Fibroblast of mammary gland (primary cell): ENCODE data around the gene LMAN2.

Experiments
- DNase-seq: peaks from one replicate; pipeline ENCODE4 v3.0.0-alpha.2; 2010; ENCODE audit warnings: low read depth
- H3K4me3 ChIP-seq: 2 replicates; pipeline ENCODE4 v1.5.1; 2011; ENCODE audit warnings: low read depth, mild to moderate bottlenecking, low read length, moderate library complexity; ENCODE audit not compliant: control insufficient read depth
- CTCF ChIP-seq: conservative IDR thresholded peaks from 2 replicates; pipeline ENCODE4 v1.5.1; 2011; ENCODE audit warnings: low read depth, low read length, inconsistent platforms; ENCODE audit not compliant: control insufficient read depth, insufficient read depth

The LMAN2 gene

GRCh38 chr5:177325868-177326381 is 25.5 kb downstream of the LMAN2 start:
- no peak for DNase-seq
- no peak for TF ChIP-seq CTCF

DNA sequence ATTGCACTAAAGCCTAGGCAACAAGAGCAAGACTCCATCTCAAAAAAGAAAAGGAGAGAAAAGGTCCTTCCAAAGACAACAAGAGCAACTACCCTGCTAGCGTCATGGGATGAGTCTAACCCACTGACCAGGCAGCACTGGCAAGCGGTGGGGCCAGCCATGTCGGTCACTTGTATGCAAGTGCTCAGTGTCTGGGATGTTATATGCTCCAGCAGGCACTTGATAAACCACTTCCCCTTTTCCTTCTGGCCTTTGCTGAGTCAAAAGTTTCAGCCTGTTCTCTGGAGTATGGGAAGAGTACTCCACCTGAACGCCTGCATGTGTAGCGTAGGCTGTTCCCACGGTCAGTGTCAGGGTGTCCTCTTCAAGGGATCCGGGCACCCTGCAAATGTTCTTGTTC is 30.6 kb downstream of the LMAN2 start:
- no peak for DNase-seq
- TF ChIP-seq CTCF, result no peak
- no peak overlapping the region for H3K4me3 ChIP-seq

More at GRCh38 chr5:177325868-177326381, 25.5 kb downstream of the LMAN2 start:
- no peak overlapping the region for H3K4me3 ChIP-seq

- DNase-seq, result no peak
- no peak overlapping the region for H3K4me3 ChIP-seq
- no peak for TF ChIP-seq CTCF
These were observed 31.4 kb downstream of the LMAN2 start for GRCh38 chr5:177319913-177320588.

DNA sequence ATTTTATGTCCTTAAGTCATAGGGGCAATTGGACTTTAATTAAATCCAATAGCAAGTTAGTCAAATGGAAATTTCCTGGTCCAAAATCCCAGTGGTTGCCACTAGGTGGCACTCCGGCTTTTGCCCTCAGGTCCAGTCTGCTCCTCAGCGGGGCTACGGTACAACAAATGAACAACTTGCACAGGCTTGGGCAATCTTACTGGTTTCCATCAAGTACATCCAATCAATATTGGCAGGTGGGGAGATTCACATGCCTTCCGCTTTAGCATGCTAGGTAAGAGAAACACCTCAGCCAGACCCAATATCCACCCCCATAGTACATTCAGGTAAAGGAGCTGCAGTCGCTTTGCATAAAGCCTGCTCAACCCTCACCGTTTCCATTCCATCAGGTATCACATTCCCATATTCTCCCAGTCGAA is 33.5 kb downstream of the LMAN2 start:
- no peak overlapping the region for H3K4me3 ChIP-seq
- peak; percentile 95 for TF ChIP-seq CTCF
- peak; percentile 80 for DNase-seq

GRCh38 chr5:177316005-177316404 is 35.5 kb downstream of the LMAN2 start:
- H3K4me3 ChIP-seq, result no peak overlapping the region
- no peak for TF ChIP-seq CTCF
- DNase-seq, result no peak

GRCh38 chr5:177315411-177315810 is 36.1 kb downstream of the LMAN2 start:
- no peak for TF ChIP-seq CTCF
- DNase-seq, result no peak
- no peak overlapping the region for H3K4me3 ChIP-seq
